Measurements from ENCODE around the gene COA1.

DNA sequence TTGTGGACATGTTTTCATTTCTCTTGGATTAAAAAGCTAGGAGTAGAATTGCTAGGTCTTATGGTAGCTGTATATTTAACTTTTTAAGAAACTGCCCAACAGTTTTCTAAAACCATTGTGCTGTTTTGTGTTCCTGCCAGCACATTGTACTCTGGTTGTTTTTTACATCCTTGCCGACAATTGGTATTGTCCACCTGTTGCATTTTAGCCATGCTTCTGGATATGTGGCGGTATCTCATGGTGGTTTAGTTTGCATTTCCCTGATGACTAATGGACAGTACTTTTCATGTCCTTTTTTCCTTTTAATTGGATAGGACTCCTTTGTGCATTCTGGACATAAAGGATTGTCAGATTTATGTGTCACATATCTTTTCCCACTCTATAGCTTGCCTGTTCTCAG is 100.9 kb downstream of the COA1 start:
- TF ChIP-seq, protein P1, sequence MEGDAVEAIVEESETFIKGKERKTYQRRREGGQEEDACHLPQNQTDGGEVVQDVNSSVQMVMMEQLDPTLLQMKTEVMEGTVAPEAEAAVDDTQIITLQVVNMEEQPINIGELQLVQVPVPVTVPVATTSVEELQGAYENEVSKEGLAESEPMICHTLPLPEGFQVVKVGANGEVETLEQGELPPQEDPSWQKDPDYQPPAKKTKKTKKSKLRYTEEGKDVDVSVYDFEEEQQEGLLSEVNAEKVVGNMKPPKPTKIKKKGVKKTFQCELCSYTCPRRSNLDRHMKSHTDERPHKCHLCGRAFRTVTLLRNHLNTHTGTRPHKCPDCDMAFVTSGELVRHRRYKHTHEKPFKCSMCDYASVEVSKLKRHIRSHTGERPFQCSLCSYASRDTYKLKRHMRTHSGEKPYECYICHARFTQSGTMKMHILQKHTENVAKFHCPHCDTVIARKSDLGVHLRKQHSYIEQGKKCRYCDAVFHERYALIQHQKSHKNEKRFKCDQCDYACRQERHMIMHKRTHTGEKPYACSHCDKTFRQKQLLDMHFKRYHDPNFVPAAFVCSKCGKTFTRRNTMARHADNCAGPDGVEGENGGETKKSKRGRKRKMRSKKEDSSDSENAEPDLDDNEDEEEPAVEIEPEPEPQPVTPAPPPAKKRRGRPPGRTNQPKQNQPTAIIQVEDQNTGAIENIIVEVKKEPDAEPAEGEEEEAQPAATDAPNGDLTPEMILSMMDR (conservative IDR thresholded peaks at IDR 0.05) = no peak
- TF ChIP-seq EZH2 (IDR thresholded peaks at IDR 0.05; ENCODE audit: low read depth) = no peak
